Right forelimb (tissue), 1 donor: ENCODE data around the gene FBXW12.

Source experiments
- DNase-seq: peaks from one replicate; pipeline ENCODE4 v3.0.0-alpha.2; 2018

The FBXW12 gene

DNA sequence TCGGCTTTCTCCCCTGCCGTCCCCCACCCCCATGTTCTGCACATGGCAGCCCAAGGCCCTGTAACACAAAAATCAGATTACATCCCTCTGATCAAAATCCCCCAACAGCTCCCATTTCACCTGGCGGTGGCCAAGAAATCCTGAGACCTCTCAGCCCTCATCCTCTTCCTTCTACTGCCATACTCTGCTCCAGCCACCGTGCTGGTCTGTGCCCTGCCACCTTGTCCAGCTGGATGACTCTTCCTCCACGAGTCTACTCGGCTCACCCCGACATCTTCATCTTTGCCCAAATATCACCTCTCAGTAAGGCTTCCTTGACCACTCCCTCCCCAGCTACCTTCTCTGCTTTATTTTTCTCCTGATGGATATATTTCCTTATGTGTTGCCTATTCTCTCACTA lies 64.8 kb downstream of the FBXW12 start:
- no peak for DNase-seq

DNA sequence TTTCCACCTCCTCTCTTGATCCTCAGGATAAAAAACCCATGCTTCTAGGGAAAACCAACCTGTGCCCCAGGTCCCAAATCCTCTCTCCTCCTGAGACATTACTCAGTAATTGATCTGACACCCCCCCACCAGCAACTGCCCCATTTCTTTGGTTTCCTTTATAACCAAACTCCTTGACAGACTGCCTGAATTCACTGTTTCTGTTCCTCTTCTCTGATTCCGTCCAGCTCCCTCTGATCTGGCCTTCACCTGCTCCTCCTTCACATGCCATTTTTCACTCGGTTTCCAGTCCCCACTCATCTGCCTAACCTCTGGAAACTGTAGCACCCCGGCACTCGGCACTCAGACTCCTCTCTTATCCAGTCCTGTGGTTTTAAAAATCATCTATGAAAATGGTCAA lies 65.8 kb downstream of the FBXW12 start:
- DNase-seq: peak; percentile 30

GRCh38 chr3:48439820-48440589 lies 68.0 kb downstream of the FBXW12 start, which contains the start of the genes CCDC51 and TMA7:
Gene CCDC51, minus strand, starts transcription at chr3:48440119. Its CDS starts 4,991 bp downstream, at chr3:48435128.
Gene TMA7, plus strand, starts transcription at chr3:48440257. Its CDS starts 40 bp downstream, at chr3:48440297.
- DNase-seq: peak; percentile 97

DNA sequence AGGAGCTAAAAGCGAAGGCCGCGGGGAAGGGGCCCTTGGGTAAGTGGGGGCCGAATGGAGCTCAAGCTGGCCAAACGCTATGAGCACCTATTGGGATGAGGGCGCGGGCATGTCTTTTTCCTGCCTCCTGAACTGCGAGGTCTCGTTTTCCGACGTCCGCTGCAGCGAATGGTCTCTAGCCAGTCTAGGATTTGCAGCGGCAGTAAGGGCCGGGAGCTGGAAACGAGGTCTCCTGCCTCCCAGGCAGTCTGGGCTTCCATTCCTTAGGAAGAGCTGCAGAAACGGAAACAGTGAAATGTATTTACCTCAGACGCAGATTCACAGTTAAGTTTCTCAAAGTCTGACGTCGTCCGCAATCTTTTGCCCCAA lies 68.6 kb downstream of the FBXW12 start:
- DNase-seq: no peak

DNA sequence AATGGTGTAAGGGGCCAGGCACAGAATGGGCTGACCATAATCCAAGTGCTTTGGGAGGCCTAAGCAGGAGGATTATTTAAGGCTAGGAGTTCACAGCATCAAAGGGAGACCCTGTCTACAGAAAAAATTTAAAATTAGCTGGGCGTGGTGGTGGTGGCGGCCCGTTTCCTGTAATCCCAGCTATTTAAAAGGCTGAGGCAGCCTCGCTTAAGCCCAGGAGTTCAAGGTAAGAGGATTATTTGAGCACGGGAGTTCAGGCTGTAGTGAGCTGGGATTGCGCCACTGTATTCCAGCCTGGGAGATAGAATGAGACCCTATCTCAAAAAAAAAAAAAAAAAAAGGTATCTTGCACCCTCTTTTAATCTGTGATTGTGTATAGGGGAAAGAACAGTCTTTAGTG lies 69.9 kb downstream of the FBXW12 start:
- DNase-seq: no peak
